ENCODE measurements around the gene TSEN2.

The TSEN2 gene

DNA sequence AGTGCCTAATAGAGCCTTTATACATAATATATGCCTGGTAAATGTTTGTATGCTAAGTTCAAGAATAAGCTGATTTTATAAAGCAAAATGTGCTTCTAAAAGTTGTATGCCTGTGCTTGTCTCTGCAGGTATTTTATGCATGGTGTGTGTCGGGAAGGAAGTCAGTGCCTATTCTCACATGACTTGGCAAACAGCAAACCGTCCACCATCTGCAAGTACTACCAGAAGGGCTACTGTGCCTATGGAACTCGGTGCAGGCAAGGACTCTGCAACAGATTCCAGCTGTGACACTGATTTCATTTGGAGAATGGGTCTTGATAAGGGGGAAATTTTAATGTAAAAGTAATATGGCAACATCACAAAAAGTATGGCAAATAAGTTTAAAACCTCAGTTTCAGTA lies 84.5 kb downstream of the TSEN2 start:
- no peak overlapping the region for H3K18ac ChIP-seq (ENCODE audit: low read depth in 1 of 2, low read length in 2 of 2)
- no peak overlapping the region for H3K4me3 ChIP-seq (ENCODE audit: insufficient read depth in 1 of 2, low read depth in 1 of 2, low read length in 2 of 2)
- no peak for DNase-seq
- whole genome bisulfite sequencing: 96% methylated on average over 3 of the region's 3 CpGs
- no peak overlapping the region for H3K4ac ChIP-seq (ENCODE audit: low read depth in 1 of 2, low read length in 2 of 2)
- no peak overlapping the region for H4K8ac ChIP-seq (ENCODE audit: low read length)
- H3K27ac ChIP-seq (ENCODE audit: low read length, poor library complexity, severe bottlenecking): no peak overlapping the region
- H3K23ac ChIP-seq (ENCODE audit: low read length in 2 of 2): no peak overlapping the region
- H2BK12ac ChIP-seq (ENCODE audit: low read length in 2 of 2): no peak overlapping the region
- no peak overlapping the region for H3K9ac ChIP-seq (ENCODE audit: low read length)
- H3K27me3 ChIP-seq (ENCODE audit: control insufficient read depth in 1 of 2, insufficient read depth in 1 of 2, low read length in 2 of 2): no peaks in the 10 kb centered on the region
- no peak overlapping the region for H3K14ac ChIP-seq (ENCODE audit: low read length in 2 of 2)
- no peak overlapping the region for H2BK5ac ChIP-seq (ENCODE audit: low read depth, low read length, poor library complexity, severe bottlenecking)
- H3K4me1 ChIP-seq (ENCODE audit: control insufficient read depth, insufficient read depth, low read depth, low read length): peaks cover 4% of the 10 kb centered on the region
- H2AFZ ChIP-seq (ENCODE audit: low read depth, low read length): no peak overlapping the region
- H2AK5ac ChIP-seq (ENCODE audit: low read length, severe bottlenecking): no peak overlapping the region
- no peak overlapping the region for H4K91ac ChIP-seq (ENCODE audit: low read length)
- H2BK120ac ChIP-seq (ENCODE audit: low read depth, low read length): no peak overlapping the region
- no peak overlapping the region for H2BK15ac ChIP-seq (ENCODE audit: low read depth, poor library complexity, severe bottlenecking)
- H3K79me1 ChIP-seq (replicated peaks; ENCODE audit: low read length, poor library complexity, severe bottlenecking): peaks cover 23% of the 10 kb centered on the region
- no peak overlapping the region for H3K4me2 ChIP-seq (ENCODE audit: low read length, poor library complexity, severe bottlenecking)
- peaks cover 36 to 48% of the 10 kb centered on the region in 2 experiments for H3K36me3 ChIP-seq (ENCODE audit: control insufficient read depth in 1 of 2, insufficient read depth in 2 of 2, low read depth in 1 of 2, low read length in 2 of 2)
- no peaks in the 10 kb centered on the region for H3K9me3 ChIP-seq (ENCODE audit: control insufficient read depth, low read length)

- H3K9me3 ChIP-seq (ENCODE audit: control insufficient read depth, low read length): no peaks in the 10 kb centered on the region
- H2AK5ac ChIP-seq (ENCODE audit: low read length, severe bottlenecking): no peak overlapping the region
- no peak overlapping the region for H4K91ac ChIP-seq (ENCODE audit: low read length)
- H3K4me3 ChIP-seq (ENCODE audit: insufficient read depth in 1 of 2, low read depth in 1 of 2, low read length in 2 of 2): no peak overlapping the region
- H3K14ac ChIP-seq (ENCODE audit: low read length in 2 of 2): no peak overlapping the region
- H3K36me3 ChIP-seq (ENCODE audit: control insufficient read depth in 1 of 2, insufficient read depth in 2 of 2, low read depth in 1 of 2, low read length in 2 of 2): peaks cover 47 to 58% of the 10 kb centered on the region in 2 experiments
- H4K8ac ChIP-seq (ENCODE audit: low read length): peak overlapping the region; percentile 40
- no peak overlapping the region for H3K4ac ChIP-seq (ENCODE audit: low read depth in 1 of 2, low read length in 2 of 2)
- H3K4me1 ChIP-seq (ENCODE audit: control insufficient read depth, insufficient read depth, low read depth, low read length): peaks cover 4% of the 10 kb centered on the region
- no peak overlapping the region for H3K4me2 ChIP-seq (ENCODE audit: low read length, poor library complexity, severe bottlenecking)
- H3K9ac ChIP-seq (ENCODE audit: low read length): no peak overlapping the region
- H2BK12ac ChIP-seq (ENCODE audit: low read length in 2 of 2): no peak overlapping the region
- H3K18ac ChIP-seq (ENCODE audit: low read depth in 1 of 2, low read length in 2 of 2): no peak overlapping the region
- H3K23ac ChIP-seq (ENCODE audit: low read length in 2 of 2): peak overlapping the region in 1 of 2 experiments; percentile 17
- H2BK5ac ChIP-seq (ENCODE audit: low read depth, low read length, poor library complexity, severe bottlenecking): no peak overlapping the region
- H2AFZ ChIP-seq (ENCODE audit: low read depth, low read length): no peak overlapping the region
- DNase-seq: no peak
- H2BK120ac ChIP-seq (ENCODE audit: low read depth, low read length): no peak overlapping the region
- H3K27ac ChIP-seq (ENCODE audit: low read length, poor library complexity, severe bottlenecking): no peak overlapping the region
- WGBS: 88% methylated on average over 6 of the region's 6 CpGs
- no peak overlapping the region for H2BK15ac ChIP-seq (ENCODE audit: low read depth, poor library complexity, severe bottlenecking)
- no peaks in the 10 kb centered on the region for H3K27me3 ChIP-seq (ENCODE audit: control insufficient read depth in 1 of 2, insufficient read depth in 1 of 2, low read length in 2 of 2)
- peaks cover 34% of the 10 kb centered on the region for H3K79me1 ChIP-seq (replicated peaks; ENCODE audit: low read length, poor library complexity, severe bottlenecking)
These were observed 85.6 kb downstream of the TSEN2 start for GRCh38 chr3:12569836-12570235.

DNA sequence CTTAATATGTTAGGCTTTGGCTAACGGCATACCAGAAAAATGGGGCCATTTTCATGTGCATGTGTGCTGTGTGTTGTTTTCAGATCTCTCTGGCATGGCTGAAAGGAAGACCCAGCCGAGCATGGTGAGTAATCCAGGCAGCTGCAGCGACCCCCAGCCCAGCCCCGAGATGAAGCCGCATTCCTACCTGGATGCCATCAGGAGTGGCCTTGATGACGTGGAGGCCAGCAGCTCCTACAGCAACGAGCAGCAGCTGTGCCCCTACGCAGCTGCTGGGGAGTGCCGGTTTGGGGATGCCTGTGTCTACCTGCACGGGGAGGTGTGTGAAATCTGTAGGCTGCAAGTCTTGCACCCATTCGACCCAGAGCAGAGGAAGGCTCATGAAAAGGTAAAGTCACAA lies 87.7 kb downstream of the TSEN2 start:
- Histone ChIP-seq H3K9me3 (ENCODE audit: control insufficient read depth, low read length) (no peaks in the 10 kb centered on the region), H3K18ac (ENCODE audit: low read depth in 1 of 2, low read length in 2 of 2) (peak overlapping the region in 1 of 2 experiments; percentile 7), H3K27me3 (ENCODE audit: control insufficient read depth in 1 of 2, insufficient read depth in 1 of 2, low read length in 2 of 2) (no peaks in the 10 kb centered on the region), H3K4ac (ENCODE audit: low read depth in 1 of 2, low read length in 2 of 2) (no peak overlapping the region), H3K4me1 (ENCODE audit: control insufficient read depth, insufficient read depth, low read depth, low read length) (peaks cover 6% of the 10 kb centered on the region), H3K14ac (ENCODE audit: low read length in 2 of 2) (peak overlapping the region in 1 of 2 experiments; percentile 77), H2BK12ac (ENCODE audit: low read length in 2 of 2) (no peak overlapping the region), H2AK5ac (ENCODE audit: low read length, severe bottlenecking) (no peak overlapping the region), H3K79me1 (replicated peaks; ENCODE audit: low read length, poor library complexity, severe bottlenecking) (peaks cover 40% of the 10 kb centered on the region), H4K91ac (ENCODE audit: low read length) (peak overlapping the region; percentile 69), H3K4me2 (ENCODE audit: low read length, poor library complexity, severe bottlenecking) (no peak overlapping the region), H3K9ac (ENCODE audit: low read length) (no peak overlapping the region), H2BK120ac (ENCODE audit: low read depth, low read length) (no peak overlapping the region), H3K36me3 (ENCODE audit: control insufficient read depth in 1 of 2, insufficient read depth in 2 of 2, low read depth in 1 of 2, low read length in 2 of 2) (peaks cover 60 to 75% of the 10 kb centered on the region in 2 experiments), H4K8ac (ENCODE audit: low read length) (no peak overlapping the region), H3K27ac (ENCODE audit: low read length, poor library complexity, severe bottlenecking) (no peak overlapping the region), H3K4me3 (ENCODE audit: insufficient read depth in 1 of 2, low read depth in 1 of 2, low read length in 2 of 2) (no peak overlapping the region), H2BK15ac (ENCODE audit: low read depth, poor library complexity, severe bottlenecking) (no peak overlapping the region), H3K23ac (ENCODE audit: low read length in 2 of 2) (no peak overlapping the region), H2BK5ac (ENCODE audit: low read depth, low read length, poor library complexity, severe bottlenecking) (no peak overlapping the region), H2AFZ (ENCODE audit: low read depth, low read length) (no peak overlapping the region)
- WGBS: 93% methylated on average over 10 of the region's 11 CpGs
- no peak for DNase-seq

DNA sequence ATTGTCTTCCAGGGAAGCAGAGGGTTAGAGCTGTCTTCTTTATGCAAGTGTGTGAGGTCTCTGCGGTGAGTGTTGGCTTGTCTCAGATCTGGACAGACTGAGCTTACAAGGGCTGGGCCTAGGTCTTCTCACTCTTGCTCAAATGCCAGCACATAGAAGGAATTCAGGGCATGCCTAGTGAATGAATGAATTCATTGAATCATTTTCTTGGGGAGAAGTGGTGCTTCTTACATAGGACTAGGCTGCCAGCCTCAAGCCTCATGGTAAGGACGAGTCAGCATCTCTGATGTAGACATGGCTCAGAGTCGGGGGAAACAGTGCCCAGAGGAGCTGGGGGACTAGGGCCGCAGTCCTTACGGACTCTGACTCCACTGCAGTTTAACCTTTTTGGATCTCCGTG lies 89.9 kb downstream of the TSEN2 start:
- Histone ChIP-seq H3K79me1 (replicated peaks; ENCODE audit: low read length, poor library complexity, severe bottlenecking) (peaks cover 43% of the 10 kb centered on the region), H3K27me3 (ENCODE audit: control insufficient read depth in 1 of 2, insufficient read depth in 1 of 2, low read length in 2 of 2) (no peaks in the 10 kb centered on the region), H4K8ac (ENCODE audit: low read length) (no peak overlapping the region), H2BK15ac (ENCODE audit: low read depth, poor library complexity, severe bottlenecking) (no peak overlapping the region), H2BK120ac (ENCODE audit: low read depth, low read length) (no peak overlapping the region), H3K18ac (ENCODE audit: low read depth in 1 of 2, low read length in 2 of 2) (no peak overlapping the region), H2BK12ac (ENCODE audit: low read length in 2 of 2) (no peak overlapping the region), H3K4me1 (ENCODE audit: control insufficient read depth, insufficient read depth, low read depth, low read length) (peaks cover 6% of the 10 kb centered on the region), H3K27ac (ENCODE audit: low read length, poor library complexity, severe bottlenecking) (no peak overlapping the region), H3K4ac (ENCODE audit: low read depth in 1 of 2, low read length in 2 of 2) (no peak overlapping the region), H3K14ac (ENCODE audit: low read length in 2 of 2) (no peak overlapping the region), H3K36me3 (ENCODE audit: control insufficient read depth in 1 of 2, insufficient read depth in 2 of 2, low read depth in 1 of 2, low read length in 2 of 2) (peaks cover 63 to 90% of the 10 kb centered on the region in 2 experiments), H2BK5ac (ENCODE audit: low read depth, low read length, poor library complexity, severe bottlenecking) (no peak overlapping the region), H3K9me3 (ENCODE audit: control insufficient read depth, low read length) (no peaks in the 10 kb centered on the region), H4K91ac (ENCODE audit: low read length) (no peak overlapping the region), H2AFZ (ENCODE audit: low read depth, low read length) (no peak overlapping the region), H3K23ac (ENCODE audit: low read length in 2 of 2) (no peak overlapping the region), H3K4me2 (ENCODE audit: low read length, poor library complexity, severe bottlenecking) (no peak overlapping the region), H3K4me3 (ENCODE audit: insufficient read depth in 1 of 2, low read depth in 1 of 2, low read length in 2 of 2) (no peak overlapping the region), H2AK5ac (ENCODE audit: low read length, severe bottlenecking) (no peak overlapping the region), H3K9ac (ENCODE audit: low read length) (no peak overlapping the region)
- 94% methylated on average over 6 of the region's 6 CpGs for WGBS
- no peak for DNase-seq

All from mesenchymal stem cell (in vitro differentiated cells and primary cell).